PC-9 (cell line): Measurements from ENCODE around the gene PGD. TPM values are rescaled to one million over a fixed set of nuclear protein-coding genes. Genes with fewer than 3 reads are reported as not detected.

Experiments
- BruUV-seq: library from RNA; stranded (reverse); fragments of 400-500 nt; replicated peaks from 2 replicates; lab custom pipeline; 2021; lab: Mats Ljungman, UMichigan
- CTCF ChIA-PET: fragments of 300-600 bp; sonication (Branson Sonifier 250); formaldehyde crosslinking; loops from one replicate; lab custom pipeline; 2022; ENCODE audit warnings: antibody characterized with exemption; lab: Charles Lee
- POLR2A ChIA-PET: fragments of 300-600 bp; sonication (Branson Sonifier 250); formaldehyde crosslinking; loops from one replicate; lab custom pipeline; 2022; ENCODE audit warnings: antibody characterized with exemption; ENCODE audit not compliant: unreplicated experiment; lab: Charles Lee
- DNase-seq, 2 experiments: peaks; one replicate each; pipeline versions ENCODE4 v3.0.0 to v3.0.0-alpha.2; 2015 to 2022; ENCODE audit warnings: mixed read lengths in 1 of 2
- H2AFZ ChIP-seq: fragments of 200-600 bp; sonication (generic); 2 replicates; pipeline ENCODE4 v1.8.1; 2017; ENCODE audit warnings: antibody characterized with exemption
- H3F3A ChIP-seq: fragments of 200-600 bp; sonication (generic); 2 replicates; pipeline ENCODE4 v1.8.1; 2017; ENCODE audit warnings: antibody characterized with exemption, mild to moderate bottlenecking, low read depth; ENCODE audit not compliant: insufficient read depth
- H3K27ac ChIP-seq: fragments of 200-600 bp; sonication (generic); 2 replicates; pipeline ENCODE4 v1.6.1; 2016; ENCODE audit warnings: mixed run types
- H3K27me3 ChIP-seq: fragments of 200-600 bp; sonication (generic); 2 replicates; pipeline ENCODE4 v1.6.1; 2016; ENCODE audit warnings: low read depth, mixed run types; ENCODE audit not compliant: insufficient read depth
- H3K36me3 ChIP-seq: fragments of 200-600 bp; sonication (generic); 2 replicates; pipeline ENCODE4 v1.6.1; 2016; ENCODE audit warnings: low read depth, mixed run types
- H3K4me1 ChIP-seq: fragments of 200-600 bp; sonication (generic); replicated peaks from 2 replicates; pipeline ENCODE4 v1.6.1; 2016; ENCODE audit warnings: mixed run types; ENCODE audit not compliant: insufficient read depth
- H3K4me2 ChIP-seq: fragments of 200-600 bp; sonication (generic); 2 replicates; pipeline ENCODE4 v1.6.1; 2017; ENCODE audit warnings: mixed run types
- H3K4me3 ChIP-seq: fragments of 200-600 bp; sonication (generic); 2 replicates; pipeline ENCODE4 v1.6.1; 2016; ENCODE audit warnings: mixed run types
- H3K79me2 ChIP-seq: fragments of 200-600 bp; sonication (generic); 2 replicates; pipeline ENCODE4 v1.6.1; 2017; ENCODE audit warnings: low read depth, mixed run types
- H3K9me2 ChIP-seq: fragments of 200-600 bp; sonication (generic); 2 replicates; pipeline ENCODE4 v1.8.1; 2017; ENCODE audit warnings: mild to moderate bottlenecking; ENCODE audit not compliant: insufficient read depth
- H3K9me3 ChIP-seq: fragments of 200-600 bp; sonication (generic); 2 replicates; pipeline ENCODE4 v1.8.1; 2016; ENCODE audit warnings: low read depth; ENCODE audit not compliant: insufficient read depth
- H4K20me1 ChIP-seq: fragments of 200-600 bp; sonication (generic); 2 replicates; pipeline ENCODE4 v1.8.1; 2017; ENCODE audit not compliant: insufficient read depth
- CTCF ChIP-seq: fragments of 200-600 bp; sonication (generic); conservative IDR thresholded peaks from 2 replicates; pipeline ENCODE4 v1.6.1; 2017; ENCODE audit warnings: mixed run types, antibody characterized with exemption, mild to moderate bottlenecking, moderate library complexity
- EZH2 ChIP-seq: fragments of 200-600 bp; sonication (generic); IDR thresholded peaks from 2 replicates; pipeline ENCODE4 v1.8.0; 2017; ENCODE audit warnings: antibody characterized with exemption, low read depth
- intact Hi-C: fragments of 100-400 bp; cut with micrococcal nuclease; formaldehyde crosslinking; loops from one replicate; pipeline ENCODE4 v1.10.0; 2022; ENCODE audit not compliant: unreplicated experiment
- total RNA-seq: library from RNA; stranded (reverse); gene quantifications from 2 replicates; pipeline ENCODE4 v1.2.3, GENCODE V29; 2021

The PGD gene
- total RNA-seq, 1 experiment from 2014 or later, result 526 TPM

- H2AFZ ChIP-seq, result no peak overlapping the region
Observed at GRCh38 chr1:10383630-10384029, 15.2 kb upstream of the PGD start.

GRCh38 chr1:10384219-10384618 lies 14.6 kb upstream of the PGD start:
- no peaks in the 10 kb centered on the region for H3K9me2 ChIP-seq
- H3K4me3 ChIP-seq, result no peak overlapping the region
- no peak overlapping the region for H3K27ac ChIP-seq

More at GRCh38 chr1:10383630-10384029, 15.2 kb upstream of the PGD start:
- no peak for DNase-seq
- CTCF ChIA-PET, result no interaction called here
- Histone ChIP-seq H3K4me2 (no peak overlapping the region), H3K9me2 (no peaks in the 10 kb centered on the region), H3K4me3 (no peak overlapping the region), H3K4me1 (peaks cover 49% of the 10 kb centered on the region), H3F3A (peaks cover 46% of the 10 kb centered on the region), H3K27me3 (no peaks in the 10 kb centered on the region), H4K20me1 (no peaks in the 10 kb centered on the region), H3K36me3 (no peaks in the 10 kb centered on the region), H3K27ac (no peak overlapping the region), H3K9me3 (no peaks in the 10 kb centered on the region), H3K79me2 (no peaks in the 10 kb centered on the region)
- TF ChIP-seq CTCF, result no peak
- no peak for TF ChIP-seq EZH2
- POLR2A ChIA-PET, result no interaction called here
- intact Hi-C loops, result no loop called here
- BruUV-seq, result no TSS peak

GRCh38 chr1:10386761-10387676 lies 11.8 kb upstream of the PGD start:
- TF ChIP-seq EZH2, result no peak
- no peak for TF ChIP-seq CTCF
- TSS peak; percentile 21 for BruUV-seq
- DNase-seq, result no peak
- Histone ChIP-seq H3K27ac (peak overlapping the region; percentile 96), H3K4me2 (peak overlapping the region; percentile 69), H3K9me3 (no peaks in the 10 kb centered on the region), H3K4me3 (0 out of 2 replicates have a peak overlapping the region, but pooled peaks have one; percentile 9), H3K9me2 (no peaks in the 10 kb centered on the region), H4K20me1 (no peaks in the 10 kb centered on the region), H3K4me1 (peaks cover 23% of the 10 kb centered on the region), H3K36me3 (no peaks in the 10 kb centered on the region), H3K79me2 (no peaks in the 10 kb centered on the region), H3K27me3 (no peaks in the 10 kb centered on the region), H2AFZ (no peak overlapping the region), H3F3A (peaks cover 24% of the 10 kb centered on the region)
- intact Hi-C loops, result no loop called here
- CTCF ChIA-PET, result interaction anchor here (0.6 to 0.7 kb wide), 7 partner anchors 177 to 886 kb away, joined by 3 to 19 read pairs (median 4); partner anchors contain the start of gene MTOR
- POLR2A ChIA-PET, result interaction anchor here (0.6 to 0.7 kb wide), 4 partner anchors 13 to 544 kb away, joined by 3 to 12 read pairs (median 6); no protein-coding TSS in a partner anchor

More at GRCh38 chr1:10384219-10384618, 14.6 kb upstream of the PGD start:
- DNase-seq, result no peak
- TF ChIP-seq CTCF, result no peak
- TF ChIP-seq EZH2, result no peak
- Histone ChIP-seq H3K36me3 (no peaks in the 10 kb centered on the region), H3K4me1 (peaks cover 47% of the 10 kb centered on the region), H2AFZ (no peak overlapping the region), H4K20me1 (no peaks in the 10 kb centered on the region), H3K79me2 (no peaks in the 10 kb centered on the region), H3K9me3 (no peaks in the 10 kb centered on the region), H3F3A (peaks cover 44% of the 10 kb centered on the region), H3K27me3 (no peaks in the 10 kb centered on the region), H3K4me2 (no peak overlapping the region)
- ChIA-PET CTCF (no interaction called here), POLR2A (no interaction called here)
- intact Hi-C loops, result no loop called here
- BruUV-seq, result no TSS peak
